HG03139 (cell line): ENCODE data around the gene SH2D1B.

Source experiments
- ATAC-seq: cut with Tn5 transposase; IDR thresholded peaks from one replicate; pipeline ENCODE4 v1.9.1; 2021; ENCODE audit not compliant: unreplicated experiment

The SH2D1B gene

GRCh38 chr1:162383516-162383915 lies 28.4 kb downstream of the SH2D1B start:
- no peak for ATAC-seq

- ATAC-seq, result no peak
Measured at GRCh38 chr1:162383091-162383490, 28.8 kb downstream of the SH2D1B start.

GRCh38 chr1:162381941-162382750 lies 29.8 kb downstream of the SH2D1B start:
- no peak for ATAC-seq

DNA sequence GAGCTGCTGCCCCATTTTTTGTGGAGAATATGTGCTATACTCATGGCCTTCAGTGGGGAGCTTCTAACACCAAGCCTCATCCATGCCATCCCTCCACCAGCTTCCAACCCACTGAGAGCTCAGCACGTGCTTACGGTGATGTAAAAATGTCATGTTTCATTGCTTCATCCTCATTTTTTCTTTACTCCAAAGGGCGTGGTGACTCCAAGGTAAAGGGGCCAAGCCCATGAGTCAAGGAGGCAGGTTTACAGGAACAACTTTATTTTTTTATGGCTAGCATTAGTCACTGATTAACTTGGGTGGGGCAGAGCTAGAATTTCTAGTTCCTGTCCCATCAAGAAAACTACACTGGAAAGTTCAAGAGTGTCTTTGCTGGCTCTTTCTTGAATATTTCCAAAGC lies 30.6 kb downstream of the SH2D1B start, which contains the start of gene C1orf226:
TSS of gene C1orf226 (plus strand) at position 346 of the 400 bp plus-strand sequence. CDS start 174 bp downstream, outside the sequence.
- no peak for ATAC-seq

DNA sequence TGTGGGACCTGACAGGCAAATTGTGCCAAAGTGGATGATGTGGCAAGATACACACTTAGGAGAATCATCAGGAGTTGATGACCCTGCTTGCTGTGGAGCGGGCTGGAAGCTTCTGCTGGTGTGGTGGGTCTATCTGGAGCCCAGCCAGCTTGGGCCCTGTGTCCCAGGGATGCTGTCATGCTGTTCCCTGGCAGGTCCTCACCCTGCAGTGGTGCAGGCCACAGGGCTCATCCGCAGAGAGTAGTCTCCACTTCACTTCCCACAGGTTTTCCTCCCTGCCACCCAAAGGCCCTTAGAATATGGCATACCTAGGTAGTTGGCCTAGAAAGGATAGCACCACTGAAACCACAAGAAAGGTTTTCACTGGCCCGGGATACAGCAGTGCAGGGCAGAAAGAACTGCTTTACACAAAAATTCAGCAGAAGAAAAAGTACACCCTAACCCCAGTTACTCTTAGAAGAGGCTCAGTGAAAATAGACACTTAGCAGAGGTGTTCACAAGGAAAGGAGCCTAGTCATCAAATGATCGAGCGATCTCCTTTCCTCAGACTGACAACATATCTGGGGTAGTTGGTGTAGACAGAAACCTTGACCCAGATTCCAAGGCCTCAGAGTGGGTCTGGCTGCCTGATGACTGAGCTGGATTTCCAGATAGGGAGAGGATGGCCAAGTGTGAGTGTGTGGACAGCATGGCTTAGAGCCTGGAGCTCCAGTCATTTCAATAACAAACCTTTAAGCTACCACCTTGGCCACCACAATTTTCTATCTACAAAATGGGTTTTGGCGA lies 31.7 kb downstream of the SH2D1B start:
- no peak for ATAC-seq

GRCh38 chr1:162376691-162377090 lies 35.2 kb downstream of the SH2D1B start, which contains the start of gene SPATA46:
Gene SPATA46 (minus strand): TSS chr1:162376854. CDS start chr1:162376790, 64 bp downstream.
- no peak for ATAC-seq

DNA sequence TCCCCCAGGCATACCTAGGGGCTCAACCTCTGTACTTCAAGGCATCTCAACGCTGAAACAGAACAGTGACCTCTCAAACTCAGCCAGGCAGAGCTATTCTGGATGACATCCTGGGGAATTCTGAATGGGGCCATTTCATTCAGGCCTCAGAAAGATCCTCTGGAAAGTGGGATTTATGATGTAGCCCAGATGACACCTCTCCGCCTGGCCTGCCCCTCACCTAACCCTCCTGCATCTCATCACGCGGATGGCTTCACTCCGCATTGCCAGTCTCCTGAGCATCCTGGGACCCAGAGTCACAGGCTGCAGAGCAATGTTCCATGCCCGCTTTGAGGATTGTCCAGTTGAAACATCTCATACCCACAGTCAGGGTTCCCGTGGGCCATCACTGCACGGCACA lies 36.5 kb downstream of the SH2D1B start:
- ATAC-seq, result no peak

DNA sequence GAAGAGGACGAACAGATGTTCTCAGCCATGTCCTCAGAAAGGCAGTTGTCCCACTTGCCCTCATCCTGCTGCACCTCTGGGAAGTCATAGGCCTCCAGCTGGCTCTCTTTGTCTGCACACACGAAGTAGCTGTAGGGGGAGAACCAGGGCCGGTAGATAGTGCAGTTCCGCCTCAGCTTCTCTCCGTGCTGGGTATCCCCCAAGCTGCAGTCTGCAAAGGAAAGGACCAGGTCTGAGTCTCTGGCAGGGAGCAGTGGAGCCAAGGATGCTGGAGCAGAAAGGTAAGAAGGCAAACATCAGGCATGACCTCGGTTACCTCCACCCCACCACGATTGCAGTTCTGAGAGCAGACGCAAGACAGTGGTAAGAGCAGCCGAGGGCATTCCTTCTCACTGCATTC lies 37.5 kb downstream of the SH2D1B start:
- ATAC-seq, result no peak

DNA sequence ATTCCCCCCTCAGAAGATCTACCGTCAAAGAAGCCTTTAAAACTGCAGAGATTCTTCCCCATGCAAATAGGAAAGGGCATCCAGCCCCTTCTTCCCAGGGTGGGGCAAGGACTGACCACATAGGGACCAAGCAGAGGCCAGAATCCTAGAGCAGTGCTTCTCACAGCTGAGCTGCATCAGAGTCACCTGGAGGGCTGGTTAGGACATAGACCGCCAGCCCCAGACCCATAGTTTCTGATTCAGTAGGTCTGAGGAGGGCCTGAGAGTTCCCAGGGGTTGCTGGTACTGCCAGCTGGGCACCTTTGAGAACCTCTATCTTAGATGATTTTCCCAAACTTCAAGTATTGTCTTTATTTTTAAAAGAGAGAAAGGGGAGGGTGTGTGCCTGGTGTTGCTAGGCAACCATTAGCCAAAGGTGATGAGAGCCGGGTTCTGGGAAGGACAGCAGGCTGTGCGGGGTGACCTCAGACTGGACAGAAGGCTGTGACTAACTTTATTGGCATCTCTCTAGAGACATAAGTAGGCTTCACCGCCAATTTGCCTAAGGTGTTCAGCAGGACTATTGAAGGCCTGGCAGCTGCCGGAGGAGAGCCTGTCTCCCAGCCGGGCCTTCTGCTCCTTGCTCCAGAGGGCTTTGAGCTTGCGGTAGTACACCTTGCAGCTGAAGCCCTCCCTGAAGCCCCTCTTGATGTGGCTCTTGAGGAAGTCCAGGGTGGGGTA lies 38.2 kb downstream of the SH2D1B start:
- ATAC-seq, result no peak

- ATAC-seq, result no peak
Measured at GRCh38 chr1:162373072-162373427, 38.9 kb downstream of the SH2D1B start.

DNA sequence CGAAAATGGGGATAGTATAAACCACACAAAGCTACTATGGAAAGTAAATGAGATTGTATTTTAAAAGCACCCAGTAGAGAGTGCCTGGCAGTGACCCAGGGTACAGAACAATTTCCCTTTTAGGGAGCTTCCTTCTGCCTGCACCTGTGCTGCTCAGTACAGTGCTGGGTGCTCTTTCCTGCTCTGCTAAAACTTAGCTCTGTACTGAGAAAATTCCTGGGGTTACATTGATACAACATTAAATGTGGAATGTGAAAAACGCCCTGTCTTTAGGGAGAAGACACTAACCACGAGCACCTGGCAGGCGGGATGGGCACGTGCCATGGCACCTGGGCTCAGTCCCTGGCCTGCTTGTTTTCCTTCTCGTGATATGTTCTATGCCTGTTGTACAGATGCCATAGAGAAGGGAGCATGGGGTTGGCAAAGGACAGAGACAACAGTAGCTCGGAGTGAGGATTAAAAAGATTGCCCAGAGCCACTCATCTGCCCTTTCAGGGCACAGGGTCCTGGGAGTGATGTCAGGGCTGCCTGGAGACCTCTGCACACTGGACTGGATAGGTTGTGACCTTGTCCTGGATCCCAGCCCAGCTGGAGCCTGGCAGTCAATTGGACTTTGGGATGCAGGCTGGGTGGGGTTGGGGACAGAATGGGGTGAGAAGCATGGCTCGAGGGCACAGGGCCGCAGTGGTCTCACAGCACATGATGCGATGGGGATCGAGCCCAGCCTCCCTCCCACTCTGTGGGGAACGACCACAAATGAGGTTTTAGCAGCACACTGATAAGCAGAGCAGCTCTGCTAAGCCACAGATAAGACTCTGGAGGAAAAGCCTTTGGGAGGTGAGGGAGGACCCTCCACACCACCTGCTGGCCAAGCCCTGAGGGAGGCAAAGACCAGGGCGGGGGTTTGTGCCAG lies 39.5 kb downstream of the SH2D1B start:
- ATAC-seq, result no peak

DNA sequence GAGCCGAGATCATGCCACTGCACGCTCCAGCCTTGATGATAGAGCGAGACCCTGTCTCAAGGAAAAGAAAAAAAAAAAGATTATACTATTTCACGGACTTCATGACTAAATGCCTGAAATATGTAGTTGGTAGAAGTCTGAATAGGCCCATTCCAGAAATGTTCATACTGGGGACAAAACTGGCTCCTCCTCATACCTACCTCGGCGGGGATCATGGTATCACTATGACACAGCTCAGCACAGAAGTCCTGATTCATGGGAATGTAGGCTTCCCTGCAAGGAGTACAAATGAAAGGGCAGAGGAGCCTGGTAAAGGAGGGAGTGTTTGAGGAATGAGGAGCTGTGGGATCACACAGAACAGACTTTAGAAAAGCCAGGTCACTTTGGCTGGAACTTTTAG lies 40.3 kb downstream of the SH2D1B start:
- ATAC-seq, result no peak

DNA sequence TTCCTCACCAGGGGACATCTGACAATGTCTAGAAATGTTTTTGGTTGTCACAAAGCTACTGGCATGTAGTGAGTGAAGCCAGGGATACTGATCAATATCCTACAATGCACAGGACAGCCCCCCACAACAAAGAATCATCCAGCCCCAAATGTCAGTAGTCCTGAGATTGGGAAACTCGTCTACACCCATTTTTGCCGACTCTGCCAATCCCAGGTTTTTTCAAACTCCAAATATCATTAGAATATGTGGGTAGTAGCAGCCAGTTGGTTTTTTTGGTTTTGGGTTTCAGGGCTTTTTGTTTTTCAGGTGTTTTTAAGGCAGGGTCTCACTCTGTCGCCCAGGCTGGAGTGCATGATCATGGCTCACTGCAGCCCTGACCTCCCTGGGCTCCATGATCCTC lies 41.2 kb downstream of the SH2D1B start:
- ATAC-seq, result no peak

DNA sequence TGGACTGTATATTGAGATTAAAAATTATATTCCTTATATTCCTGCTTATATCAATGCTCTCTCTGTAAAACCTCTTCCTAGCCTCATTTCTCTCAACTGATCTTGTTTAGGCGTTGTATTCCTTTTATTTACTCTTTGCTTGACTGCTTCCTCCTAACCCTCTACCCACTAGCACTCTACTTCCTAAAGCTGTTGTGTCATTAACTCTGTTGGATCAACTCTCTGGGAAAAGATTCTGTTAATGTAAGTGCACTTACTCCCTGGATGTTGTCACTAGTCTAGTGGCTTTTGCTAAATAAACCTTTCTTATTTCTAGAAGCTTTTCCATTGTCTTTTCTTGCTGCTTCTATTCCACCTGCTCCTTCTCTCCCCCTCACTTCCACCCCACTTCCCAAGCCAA lies 41.8 kb downstream of the SH2D1B start:
- ATAC-seq, result no peak

DNA sequence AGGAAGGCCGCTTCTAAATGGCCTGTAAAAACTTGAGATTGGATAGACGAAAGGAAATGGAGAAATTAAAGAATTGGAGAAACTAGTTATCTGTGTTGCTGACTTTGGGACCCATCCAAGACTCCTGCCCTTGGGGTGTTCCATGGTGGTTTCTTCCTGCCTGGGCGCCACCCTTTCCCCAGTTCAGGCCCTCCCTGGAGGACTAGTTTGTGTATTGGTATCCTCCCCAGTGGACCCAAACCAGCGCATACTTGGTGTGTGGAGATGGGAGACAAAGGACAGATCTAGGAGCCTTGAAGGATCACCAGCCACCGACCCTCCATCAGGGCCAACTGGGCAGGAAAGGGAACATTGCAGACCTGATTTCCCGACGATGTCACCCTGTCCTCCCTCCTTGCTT lies 42.4 kb downstream of the SH2D1B start:
- no peak for ATAC-seq

GRCh38 chr1:162368451-162368850 lies 43.5 kb downstream of the SH2D1B start:
- no peak for ATAC-seq

DNA sequence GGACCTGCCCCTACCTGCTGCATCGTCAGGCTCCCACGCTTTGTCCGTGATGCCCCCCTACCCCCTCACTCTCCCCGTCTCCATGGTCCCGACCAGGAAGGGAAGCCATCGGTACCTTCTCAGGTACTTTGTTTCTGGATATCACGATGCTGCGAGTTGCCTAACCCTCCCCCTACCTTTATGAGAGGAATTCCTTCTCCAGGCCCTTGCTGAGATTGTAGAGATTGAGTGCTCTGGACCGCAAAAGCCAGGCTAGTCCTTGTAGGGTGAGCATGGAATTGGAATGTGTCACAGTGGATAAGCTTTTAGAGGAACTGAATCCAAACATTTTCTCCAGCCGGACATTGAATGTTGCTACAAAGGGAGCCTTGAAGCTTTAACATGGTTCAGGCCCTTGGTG lies 44.2 kb downstream of the SH2D1B start:
- no peak for ATAC-seq

GRCh38 chr1:162367073-162367472 lies 44.9 kb downstream of the SH2D1B start:
- no peak for ATAC-seq

GRCh38 chr1:162366671-162367070 lies 45.3 kb downstream of the SH2D1B start:
- no peak for ATAC-seq

DNA sequence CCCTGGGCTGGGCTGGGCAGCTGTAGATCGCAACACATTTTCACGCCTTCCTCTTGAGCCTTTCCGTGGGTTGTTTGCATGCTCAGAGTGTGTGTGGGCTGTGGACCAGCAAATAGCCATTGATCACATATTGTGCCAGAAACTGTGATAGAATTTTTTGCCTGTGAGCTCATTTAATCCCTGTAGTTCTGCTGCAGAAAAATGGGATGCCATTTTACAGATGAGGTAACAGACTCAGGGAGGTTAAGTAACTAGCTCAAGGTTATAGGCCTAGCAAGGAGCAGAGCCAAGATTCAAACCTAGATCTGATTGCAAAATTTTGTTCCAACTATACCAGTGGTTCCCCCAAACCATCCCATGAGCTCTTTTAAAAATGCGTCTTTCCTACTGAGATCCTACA lies 45.8 kb downstream of the SH2D1B start:
- no peak for ATAC-seq
